GM12873 (cell line): Measurements from ENCODE around the gene HSPA12B.

Experiments
- CTCF ChIP-seq: IDR thresholded peaks from 2 replicates; pipeline ENCODE4 v1.5.1; 2012; ENCODE audit warnings: low read depth, mild to moderate bottlenecking, moderate library complexity, low read length, control low read depth; ENCODE audit not compliant: insufficient read depth; ENCODE audit errors: missing control alignments

HSPA12B gene

DNA sequence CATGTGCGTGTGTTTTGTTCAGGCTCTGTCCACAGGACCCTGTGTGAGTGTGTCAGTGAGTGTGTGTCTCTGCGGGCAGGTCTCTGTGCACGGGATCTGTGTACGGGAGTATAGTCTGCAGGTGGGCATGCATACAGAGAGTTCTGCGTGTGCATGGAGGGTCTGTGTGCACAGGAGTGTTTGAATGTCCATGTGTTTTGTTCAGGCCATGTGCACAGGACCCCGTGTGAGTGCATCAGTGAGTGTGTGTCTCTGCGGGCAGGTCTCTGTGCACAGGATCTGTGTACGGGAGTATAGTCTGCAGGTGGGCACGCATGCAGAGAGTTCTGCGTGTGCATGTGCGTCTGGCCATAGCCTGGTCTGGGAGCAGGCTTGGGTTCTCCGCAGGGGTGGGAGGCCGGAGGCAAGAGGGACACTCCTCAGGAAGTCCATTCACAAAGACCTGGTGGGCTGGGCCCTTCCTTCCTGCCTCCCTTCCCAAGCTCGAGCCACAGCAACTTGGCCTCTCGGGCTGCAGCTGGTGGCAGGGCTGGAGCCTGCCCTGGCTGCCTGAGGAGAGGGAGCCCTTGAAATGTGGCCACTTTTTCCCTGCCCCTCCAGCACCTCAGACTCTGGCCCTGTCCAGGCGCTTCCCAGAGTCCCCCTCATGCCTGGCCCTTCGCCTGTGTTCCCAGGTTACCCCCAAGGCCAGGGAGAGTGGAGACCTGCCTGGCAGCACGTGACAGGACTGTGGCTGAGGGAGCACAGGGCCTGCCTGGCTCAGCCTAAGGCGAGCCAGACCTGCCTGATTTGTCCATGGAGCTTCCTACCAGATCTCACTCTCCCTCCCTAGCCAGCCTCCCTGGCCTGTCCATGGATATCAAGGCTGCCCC is 6.8 kb downstream of the HSPA12B start:
- no peak for TF ChIP-seq CTCF

DNA sequence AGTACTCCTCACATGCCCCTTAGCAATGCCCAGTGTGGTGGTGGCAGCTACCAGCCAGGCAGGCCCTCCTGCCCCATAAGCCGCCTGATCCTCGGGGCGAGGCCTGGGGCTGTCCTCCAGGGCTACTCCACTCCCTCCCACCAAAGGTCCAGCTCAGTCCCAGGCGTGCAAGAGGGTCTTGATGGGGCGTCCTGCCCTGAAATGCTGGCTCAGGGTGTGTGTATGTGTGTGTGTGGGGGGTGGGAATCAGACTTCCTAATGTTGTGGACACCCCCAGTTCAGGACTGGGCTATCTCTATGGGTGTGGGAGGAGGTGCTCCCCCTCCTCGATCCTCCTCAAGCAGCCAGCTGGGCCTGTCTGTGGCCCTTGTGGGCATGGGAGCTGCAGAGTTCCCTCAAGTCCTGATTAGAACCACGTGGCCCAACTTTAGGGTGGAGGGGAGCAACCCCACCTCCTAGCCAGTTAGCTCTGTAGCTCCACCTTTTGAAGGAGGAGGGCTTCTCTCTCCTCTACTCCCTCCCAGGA is 7.5 kb downstream of the HSPA12B start:
- TF ChIP-seq CTCF: no peak

GRCh38 chr20:3740615-3741301 is 8.3 kb downstream of the HSPA12B start:
- no peak for TF ChIP-seq CTCF

DNA sequence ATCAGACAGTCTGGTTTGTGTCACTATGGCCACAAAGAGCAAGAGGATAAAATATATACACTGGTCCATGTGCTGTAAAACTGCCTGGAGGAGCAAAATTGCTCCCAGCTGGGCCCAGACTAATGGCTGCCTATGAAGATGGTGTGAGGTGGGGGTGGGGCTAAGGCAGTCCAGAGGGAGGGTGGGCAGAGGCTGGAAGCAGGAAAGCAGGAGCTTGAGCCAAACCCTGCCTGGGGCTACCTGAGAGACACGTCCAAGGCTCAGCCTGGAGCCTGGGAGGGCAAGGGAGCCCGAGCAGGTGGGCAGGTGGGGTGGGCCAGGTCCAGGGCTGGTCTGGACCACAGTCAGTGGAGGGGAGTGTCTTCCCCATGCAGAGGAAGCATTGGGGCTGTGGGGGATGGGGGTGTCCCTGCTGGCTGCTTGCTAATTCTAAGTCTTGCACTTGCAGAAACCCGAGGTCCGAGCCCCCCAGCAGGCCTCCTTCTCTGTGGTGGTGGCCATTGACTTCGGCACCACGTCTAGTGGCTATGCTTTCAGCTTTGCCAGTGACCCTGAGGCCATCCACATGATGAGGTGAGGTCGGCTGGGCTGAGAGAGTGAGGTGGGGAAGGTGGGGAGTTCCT is 9.5 kb downstream of the HSPA12B start:
- TF ChIP-seq CTCF: no peak

GRCh38 chr20:3743251-3743650 is 10.8 kb downstream of the HSPA12B start:
- TF ChIP-seq CTCF: no peak

DNA sequence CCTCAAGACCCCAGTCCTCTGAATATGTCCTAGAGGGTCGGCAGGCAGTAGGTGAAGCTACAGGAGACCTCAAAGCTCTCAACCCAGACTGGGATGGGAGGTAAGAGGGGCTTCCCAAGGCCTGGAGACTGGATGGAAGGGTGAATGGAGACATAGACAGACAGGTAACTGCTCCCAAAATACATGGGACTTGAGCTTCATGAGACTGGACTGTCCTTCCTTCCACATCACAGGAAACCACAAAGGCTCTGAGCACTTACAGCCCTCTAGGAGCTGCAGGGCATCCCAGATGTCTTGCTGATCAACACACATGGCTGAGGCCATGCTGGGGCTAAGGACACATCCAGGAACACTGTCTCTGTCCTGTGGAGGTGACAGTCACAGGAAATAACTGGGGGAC is 11.6 kb downstream of the HSPA12B start:
- no peak for TF ChIP-seq CTCF
